K562 (cell line): Measurements from ENCODE around the gene ITPRIP. TPM values are rescaled to one million over a fixed set of nuclear protein-coding genes. Genes with fewer than 3 reads are reported as not detected.

Experiments
- ATAC-seq: fragments of 200-7000 bp; cut with Tn5 transposase; 3 replicates; pipeline ENCODE4 v1.9.1; 2020; ENCODE audit warnings: moderate library complexity
- BruUV-seq: library from RNA; stranded (reverse); fragments of 400-500 nt; replicated peaks from 2 replicates; lab custom pipeline; 2021; lab: Mats Ljungman, UMichigan
- CTCF ChIA-PET: fragments of 300-600 bp; formaldehyde crosslinking; extraction: SDS; loops from one replicate; lab custom pipeline; 2021; ENCODE audit warnings: low intra/inter-chr PET ratio; lab: Yijun Ruan, JAX
- POLR2A ChIA-PET: fragments of 300-600, 350-650 bp; sonication (Branson Sonifier 250); formaldehyde crosslinking; extraction: SDS; loops from one replicate; lab custom pipeline; 2021; ENCODE audit warnings: antibody characterized with exemption, inconsistent platforms; lab: Yijun Ruan, JAX
- DNase-seq, 4 experiments: peaks; one replicate each; pipeline versions ENCODE4 v3.0.0 to v3.0.0-alpha.2; 2011 to 2018; ENCODE audit warnings: low spot score in 3 of 4, mixed read lengths in 3 of 4; ENCODE audit errors: extremely low read depth in 1 of 4
- FAIRE-seq: peaks from 2 replicates; lab custom pipeline; 2011; peaks lifted over from hg19 to GRCh38; lab: Jason Lieb, UNC
- H2AFZ ChIP-seq: 2 replicates; pipeline ENCODE4 v1.6.0; 2011; ENCODE audit warnings: low read depth, low read length, control low read depth, inconsistent platforms
- H3K27ac ChIP-seq: fragments of 200-600 bp; 3 replicates; pipeline ENCODE4 v1.8.0; 2011; ENCODE audit warnings: low read depth, mild to moderate bottlenecking, control low read depth, inconsistent platforms, low read length, moderate library complexity, mixed read lengths; ENCODE audit errors: extremely low read depth
- H3K27me3 ChIP-seq, 2 experiments: fragments of 300-600 bp in 1 of 2; 2 replicates in 1 of 2; 3 replicates in 1 of 2; pipeline versions ENCODE4 v1.6.0 to v1.8.0; 2011; ENCODE audit warnings: inconsistent platforms in 2 of 2, low read length in 2 of 2, mild to moderate bottlenecking in 1 of 2, mixed read lengths in 1 of 2, moderate library complexity in 1 of 2; ENCODE audit not compliant: control insufficient read depth in 2 of 2, insufficient read depth in 2 of 2
- H3K36me3 ChIP-seq: fragments of 300-600 bp; 3 replicates; pipeline ENCODE4 v1.8.0; 2011; ENCODE audit warnings: mild to moderate bottlenecking, low read length, inconsistent platforms; ENCODE audit not compliant: control insufficient read depth, insufficient read depth
- H3K4me1 ChIP-seq, 2 experiments: fragments of 200-600 bp in 1 of 2; replicated peaks in 1 of 2; 2 replicates in 1 of 2; 3 replicates in 1 of 2; pipeline versions ENCODE4 v1.5.1 to v1.8.0; 2011; ENCODE audit warnings: inconsistent platforms in 2 of 2, low read length in 2 of 2, mild to moderate bottlenecking in 1 of 2, mixed read lengths in 1 of 2, moderate library complexity in 1 of 2; ENCODE audit not compliant: control insufficient read depth in 2 of 2, insufficient read depth in 2 of 2
- H3K4me2 ChIP-seq: 2 replicates; pipeline ENCODE4 v1.6.1; 2011; ENCODE audit warnings: low read length, control low read depth, inconsistent platforms, mixed read lengths; ENCODE audit not compliant: insufficient read depth
- H3K4me3 ChIP-seq: fragments of 200-600 bp; sonication (generic), shearing (Covaris generic); 2 replicates; pipeline ENCODE4 v1.5.1; 2016; ENCODE audit warnings: control low read depth, inconsistent platforms
- H3K79me2 ChIP-seq: fragments of 200-600 bp; 3 replicates; pipeline ENCODE4 v1.8.0; 2011; ENCODE audit warnings: low read length, inconsistent platforms; ENCODE audit not compliant: control insufficient read depth, insufficient read depth
- H3K9ac ChIP-seq, 2 experiments: 2 replicates each; pipeline versions ENCODE4 v1.6.0 to v1.6.1; 2011; ENCODE audit warnings: low read depth in 2 of 2, low read length in 2 of 2, control low read depth in 1 of 2, inconsistent platforms in 1 of 2, mild to moderate bottlenecking in 1 of 2, mixed read lengths in 1 of 2; ENCODE audit not compliant: insufficient read depth in 1 of 2
- H3K9me1 ChIP-seq: one replicate; pipeline ENCODE4 v1.6.0; 2011; ENCODE audit warnings: inconsistent platforms, mild to moderate bottlenecking, low read length, moderate library complexity; ENCODE audit not compliant: control insufficient read depth, insufficient read depth
- H3K9me3 ChIP-seq: replicated peaks from 2 replicates; pipeline ENCODE4 v1.5.1; 2011; ENCODE audit warnings: low read depth, low read length, inconsistent platforms; ENCODE audit not compliant: control insufficient read depth, insufficient read depth
- H4K20me1 ChIP-seq: replicated peaks from 2 replicates; pipeline ENCODE4 v1.6.1; 2011; ENCODE audit warnings: low read length, inconsistent platforms, mixed read lengths; ENCODE audit not compliant: control insufficient read depth, insufficient read depth
- CREM ChIP-seq: IDR thresholded peaks from 2 replicates; pipeline ENCODE4 v1.6.1; 2014; ENCODE audit warnings: antibody characterized with exemption, low read depth
- MXD1 ChIP-seq: fragments of 250-450 bp; sonication (Bioruptor Pico); IDR thresholded peaks from 2 replicates; pipeline ENCODE4 v1.8.0; 2021; ENCODE audit warnings: borderline replicate concordance, mild to moderate bottlenecking, moderate library complexity; ENCODE audit not compliant: poor library complexity, severe bottlenecking
- PHF8 ChIP-seq: fragments of 200-600 bp; sonication (generic); IDR thresholded peaks from 2 replicates; pipeline ENCODE4 v1.6.1; 2012; ENCODE audit warnings: mixed run types, mild to moderate bottlenecking, inconsistent platforms, low read length, moderate library complexity, borderline replicate concordance
- PML ChIP-seq: IDR thresholded peaks from 2 replicates; pipeline ENCODE4 v1.6.1; 2012; ENCODE audit warnings: low read length, inconsistent platforms
- RERE ChIP-seq: sonication (generic); formaldehyde crosslinking; IDR thresholded peaks from 2 replicates; pipeline ENCODE4 v1.8.0; 2023; ENCODE audit warnings: missing genetic modification reagents, mild to moderate bottlenecking, borderline replicate concordance
- ZBTB2 ChIP-seq: fragments of 450-650 bp; IDR thresholded peaks from 2 replicates; pipeline ENCODE4 v1.6.1; 2016; ENCODE audit warnings: antibody characterized with exemption
- WGBS: fragments of 100-300 bp; shearing (Covaris generic); methylation state at CpG from one replicate; pipeline ENCODE4 v1.1.6; 2016; ENCODE audit warnings: low coverage, mixed read lengths; ENCODE audit not compliant: insufficient coverage; ENCODE audit errors: missing lambda C conversion rate; 5-methylcytosine and 5-hydroxymethylcytosine counted together
- in situ Hi-C: fragments of 300-500 bp; cut with MboI; formaldehyde crosslinking; loops from 4 replicates; pipeline ENCODE4 v1.15.0; 2018; ENCODE audit warnings: inconsistent platforms, mixed read lengths
- intact Hi-C: fragments of 100-400 bp; cut with micrococcal nuclease; formaldehyde crosslinking; loops from 2 replicates; pipeline ENCODE4 v1.14.2; 2022
- polyA plus RNA-seq, 8 experiments: library from polyadenylated mRNA; depleted of rRNA in 4 of 8; stranded (reverse) in 5 of 8; unstranded in 3 of 8; fragments of >200 nt; fragmentation: Nextera tagmentation in 2 of 8; fragmentation: Illumina TruSeq in 1 of 8; extraction: Ambion mirVana in 2 of 8; extraction: Trizol in 1 of 8; gene quantifications; 2 replicates each; pipeline versions ENCODE4 v1.2.1 to v1.2.3, GENCODE V29; 2011 to 2014; ENCODE audit warnings: inconsistent platforms in 1 of 8, missing spikeins in 1 of 8
- total RNA-seq, 7 experiments: library from RNA; depleted of rRNA in 6 of 7; stranded (reverse); fragments of >200 nt in 6 of 7; fragmentation: Illumina TruSeq in 2 of 7; extraction: Trizol in 2 of 7; gene quantifications; 2 replicates each; pipeline versions ENCODE4 v1.2.1 to v1.2.3, GENCODE V29; 2011 to 2021; ENCODE audit warnings: low replicate concordance in 1 of 7
- TF ChIP-seq, protein P1 (sequence below): fragments of 250-450 bp; sonication (Bioruptor Pico); IDR thresholded peaks from 2 replicates; pipeline ENCODE4 v1.4.0; 2020; ENCODE audit warnings: mild to moderate bottlenecking, moderate library complexity, borderline replicate concordance

ITPRIP gene
- total and polyA plus RNA-seq, 9 of the 15 experiments (the other 6 are each of a cell fraction or from before 2014, with no cell fraction given): 4.4 to 28.5 (median 10.9) TPM

DNA sequence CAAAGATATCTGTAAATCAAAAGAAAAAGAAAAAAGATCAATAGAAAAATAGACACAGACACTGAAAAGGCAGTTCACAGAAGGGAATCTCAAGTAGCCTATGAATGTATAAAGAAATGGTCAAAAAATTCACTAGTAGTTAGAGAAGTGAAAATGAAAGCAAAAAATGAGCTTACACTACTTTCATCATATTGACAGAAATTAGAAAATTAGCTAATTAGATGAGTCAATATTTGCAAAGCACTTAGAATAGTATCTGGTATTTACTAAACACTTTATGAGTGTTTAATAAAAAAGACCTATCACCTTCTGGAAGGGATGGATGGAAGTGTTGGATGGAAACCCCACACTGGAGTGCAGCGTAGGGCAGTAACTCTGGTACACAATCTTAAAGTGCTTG is 13.7 kb upstream of the ITPRIP start:
- FAIRE-seq (no peak), ATAC-seq (no peak), DNase-seq (no peak)
- ChIA-PET CTCF (interaction anchor here (1.2 to 7.1 kb wide), 2 partner anchors 61 to 77 kb away, joined by 3 to 63 read pairs; no protein-coding TSS in a partner anchor), POLR2A (interaction anchor here (1.0 to 3.0 kb wide), 2 partner anchors 18 to 46 kb away, joined by 3 to 9 read pairs; no protein-coding TSS in a partner anchor)
- Histone ChIP-seq H4K20me1 (no peaks in the 10 kb centered on the region), H3K9me1 (no peaks in the 10 kb centered on the region), H3K27me3 (no peaks in the 10 kb centered on the region), H3K4me2 (peak overlapping the region; percentile 98), H3K9me3 (no peaks in the 10 kb centered on the region), H2AFZ (no peak overlapping the region), H3K4me1 (peaks cover 5 to 38% of the 10 kb centered on the region in 2 experiments), H3K79me2 (peaks cover 3% of the 10 kb centered on the region; the same call in 2 of the 3 replicates), H3K9ac (no peak overlapping the region)
- in situ Hi-C loops (no loop called here), intact Hi-C loops (loop anchor here (5.0 kb wide), 3 partner anchors 230 to 465 kb away; partner anchors contain the start of gene SFR1)
- WGBS: 93% methylated on average over 1 of the region's 1 CpG
- no TSS peak for BruUV-seq
- TF ChIP-seq PHF8: no peak
- no peak for TF ChIP-seq PML
- no peak for TF ChIP-seq MXD1 (CRISPR knock-in tag)
- TF ChIP-seq RERE (CRISPR knock-in tag): no peak
- no peak for TF ChIP-seq ZBTB2
- TF ChIP-seq CREM: no peak
- TF ChIP-seq, protein P1, sequence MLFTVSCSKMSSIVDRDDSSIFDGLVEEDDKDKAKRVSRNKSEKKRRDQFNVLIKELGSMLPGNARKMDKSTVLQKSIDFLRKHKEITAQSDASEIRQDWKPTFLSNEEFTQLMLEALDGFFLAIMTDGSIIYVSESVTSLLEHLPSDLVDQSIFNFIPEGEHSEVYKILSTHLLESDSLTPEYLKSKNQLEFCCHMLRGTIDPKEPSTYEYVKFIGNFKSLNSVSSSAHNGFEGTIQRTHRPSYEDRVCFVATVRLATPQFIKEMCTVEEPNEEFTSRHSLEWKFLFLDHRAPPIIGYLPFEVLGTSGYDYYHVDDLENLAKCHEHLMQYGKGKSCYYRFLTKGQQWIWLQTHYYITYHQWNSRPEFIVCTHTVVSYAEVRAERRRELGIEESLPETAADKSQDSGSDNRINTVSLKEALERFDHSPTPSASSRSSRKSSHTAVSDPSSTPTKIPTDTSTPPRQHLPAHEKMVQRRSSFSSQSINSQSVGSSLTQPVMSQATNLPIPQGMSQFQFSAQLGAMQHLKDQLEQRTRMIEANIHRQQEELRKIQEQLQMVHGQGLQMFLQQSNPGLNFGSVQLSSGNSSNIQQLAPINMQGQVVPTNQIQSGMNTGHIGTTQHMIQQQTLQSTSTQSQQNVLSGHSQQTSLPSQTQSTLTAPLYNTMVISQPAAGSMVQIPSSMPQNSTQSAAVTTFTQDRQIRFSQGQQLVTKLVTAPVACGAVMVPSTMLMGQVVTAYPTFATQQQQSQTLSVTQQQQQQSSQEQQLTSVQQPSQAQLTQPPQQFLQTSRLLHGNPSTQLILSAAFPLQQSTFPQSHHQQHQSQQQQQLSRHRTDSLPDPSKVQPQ (CRISPR knock-in tag): no peak
- TF ChIP-seq, all 486 proteins: peak for 0
- Histone ChIP-seq H3K4me3 (no peak overlapping the region), H3K36me3 (no peaks in the 10 kb centered on the region; the same call in 2 of the 3 replicates), H3K27ac (no peak overlapping the region)
